Frontal cortex (tissue), 4 donors: ENCODE data around the gene FLNC. TPM values are rescaled to one million over a fixed set of nuclear protein-coding genes. Genes with fewer than 3 reads are reported as not detected.
A peak's percentile ranks its signal among the peaks of the same experiment; 100 is the strongest.

Source experiments
- DNase-seq, 2 donors: peaks; one replicate each; pipeline ENCODE4 v3.0.0; 2012; ENCODE audit warnings: low spot score in 2 of 2
- FAIRE-seq: peaks from 2 replicates; lab custom pipeline; 2012; peaks lifted over from hg19 to GRCh38; lab: Jason Lieb, UNC
- total RNA-seq: library from RNA; depleted of rRNA; stranded (reverse); fragments of >200 nt; gene quantifications from one replicate; pipeline ENCODE4 v1.2.3, GENCODE V29; 2014
- donor health status: control.
- donor health status: control.
- donor health status: control.

FLNC gene
- total RNA-seq, 1 donor from 2014 or later: 2.4 TPM

GRCh38 chr7:128858380-128859231 lies 28.4 kb downstream of the FLNC start:
- DNase-seq (no peak), FAIRE-seq (no peak)

- DNase-seq: no peak
- no peak for FAIRE-seq
Observed at GRCh38 chr7:128859232-128860157, 29.3 kb downstream of the FLNC start.

- FAIRE-seq (no peak), DNase-seq (no peak)
Observed at GRCh38 chr7:128860158-128861073, 30.2 kb downstream of the FLNC start.

GRCh38 chr7:128861957-128862570 lies 31.9 kb downstream of the FLNC start:
- no peak for FAIRE-seq
- no peak for DNase-seq

- FAIRE-seq (peak; percentile 24), DNase-seq (peak; percentile 94 to 97)
Observed at GRCh38 chr7:128862571-128863432, 32.6 kb downstream of the FLNC start, which contains the start of gene ATP6V1F. TSS of gene ATP6V1F (plus strand) at chr7:128862856. CDS start at chr7:128862905, 49 bp downstream.

GRCh38 chr7:128863433-128863989 lies 33.3 kb downstream of the FLNC start:
- FAIRE-seq (no peak), DNase-seq (no peak)

GRCh38 chr7:128865303-128865702 lies 35.1 kb downstream of the FLNC start:
- FAIRE-seq (no peak), DNase-seq (no peak)

- FAIRE-seq (no peak), DNase-seq (no peak)
Observed at GRCh38 chr7:128865996-128866877, 36.0 kb downstream of the FLNC start.

- DNase-seq: no peak
- no peak for FAIRE-seq
Observed at GRCh38 chr7:128867241-128867640, 37.0 kb downstream of the FLNC start.

- DNase-seq (no peak), FAIRE-seq (no peak)
Observed at GRCh38 chr7:128867842-128868623, 37.8 kb downstream of the FLNC start.

GRCh38 chr7:128868624-128869137 lies 38.5 kb downstream of the FLNC start:
- no peak for DNase-seq
- no peak for FAIRE-seq

- peak; percentile 68 to 71 for DNase-seq
- FAIRE-seq: no peak
Observed at GRCh38 chr7:128869138-128869943, 39.1 kb downstream of the FLNC start.

- DNase-seq (no peak), FAIRE-seq (no peak)
Observed at GRCh38 chr7:128869944-128870285, 39.7 kb downstream of the FLNC start.

GRCh38 chr7:128871050-128871449 lies 40.8 kb downstream of the FLNC start:
- DNase-seq: no peak
- no peak for FAIRE-seq

GRCh38 chr7:128872394-128872824 lies 42.2 kb downstream of the FLNC start:
- DNase-seq (no peak), FAIRE-seq (no peak)
